HepG2 (cell line): ENCODE results near the gene MRPL38. TPM values are rescaled to one million over a fixed set of nuclear protein-coding genes. Genes with fewer than 3 reads are reported as not detected.

Source experiments
- AKAP8 ChIP-seq: sonication (generic); formaldehyde crosslinking; IDR thresholded peaks from 2 replicates; pipeline ENCODE4 v1.5.1; 2020; ENCODE audit warnings: mild to moderate bottlenecking, missing genetic modification reagents
- BRD4 ChIP-seq: sonication (generic); formaldehyde crosslinking; IDR thresholded peaks from 2 replicates; pipeline ENCODE4 v1.4.0; 2020; ENCODE audit warnings: missing genetic modification reagents
- CREB3 ChIP-seq: sonication (generic); formaldehyde crosslinking; IDR thresholded peaks from 2 replicates; pipeline ENCODE4 v1.5.0; 2020; ENCODE audit warnings: missing genetic modification reagents
- MIXL1 ChIP-seq: IDR thresholded peaks from 2 replicates; pipeline ENCODE4 v1.6.1; 2016
- NBN ChIP-seq: fragments of 450-650 bp; conservative IDR thresholded peaks from 2 replicates; pipeline ENCODE4 v1.6.1; 2017
- NR3C1 ChIP-seq: sonication (generic); formaldehyde crosslinking; IDR thresholded peaks from 2 replicates; pipeline ENCODE4 v1.4.0; 2020; ENCODE audit warnings: missing genetic modification reagents
- RARA ChIP-seq: IDR thresholded peaks from 2 replicates; pipeline ENCODE4 v1.6.1; 2016; ENCODE audit warnings: missing genetic modification reagents, missing compliant biosample characterization
- RFXANK ChIP-seq: IDR thresholded peaks from 2 replicates; pipeline ENCODE4 v1.6.1; 2016
- SMAD3 ChIP-seq: sonication (generic); formaldehyde crosslinking; IDR thresholded peaks from 2 replicates; pipeline ENCODE4 v1.4.0; 2020; ENCODE audit warnings: missing genetic modification reagents
- SNAPC2 ChIP-seq: sonication (generic); formaldehyde crosslinking; IDR thresholded peaks from 2 replicates; pipeline ENCODE4 v1.8.1; 2022; ENCODE audit warnings: mild to moderate bottlenecking, missing genetic modification reagents
- THAP8 ChIP-seq: sonication (generic); formaldehyde crosslinking; IDR thresholded peaks from 2 replicates; pipeline ENCODE4 v1.5.1; 2020; ENCODE audit warnings: missing genetic modification reagents, mild to moderate bottlenecking, borderline replicate concordance
- ZKSCAN1 ChIP-seq: fragments of 150-350 bp; IDR thresholded peaks from 2 replicates; pipeline ENCODE4 v1.6.1; 2014; ENCODE audit warnings: low read length
- ZNF10 ChIP-seq: sonication (generic); formaldehyde crosslinking; IDR thresholded peaks from 2 replicates; pipeline ENCODE4 v1.4.0; 2020; ENCODE audit warnings: mild to moderate bottlenecking, low read depth, missing genetic modification reagents, borderline replicate concordance
- ZNF20 ChIP-seq: sonication (generic); formaldehyde crosslinking; IDR thresholded peaks from 2 replicates; pipeline ENCODE4 v1.4.0; 2020; ENCODE audit warnings: mild to moderate bottlenecking, moderate library complexity, missing genetic modification reagents
- ZNF224 ChIP-seq: sonication (generic); formaldehyde crosslinking; IDR thresholded peaks from 2 replicates; pipeline ENCODE4 v1.5.0; 2020; ENCODE audit warnings: mild to moderate bottlenecking, missing genetic modification reagents
- ZNF513 ChIP-seq: sonication (generic); formaldehyde crosslinking; conservative IDR thresholded peaks from 2 replicates; pipeline ENCODE4 v1.5.0; 2020; ENCODE audit warnings: missing genetic modification reagents
- ZNF550 ChIP-seq: sonication (generic); formaldehyde crosslinking; IDR thresholded peaks from 2 replicates; pipeline ENCODE4 v1.4.0; 2020; ENCODE audit warnings: mild to moderate bottlenecking, missing genetic modification reagents, borderline replicate concordance
- ZNF598 ChIP-seq: sonication (generic); formaldehyde crosslinking; IDR thresholded peaks from 2 replicates; pipeline ENCODE4 v1.5.1; 2020; ENCODE audit warnings: mild to moderate bottlenecking, missing genetic modification reagents, borderline replicate concordance
- ZNF687 ChIP-seq: sonication (generic); formaldehyde crosslinking; IDR thresholded peaks from 2 replicates; pipeline ENCODE4 v1.5.1; 2020; ENCODE audit warnings: mild to moderate bottlenecking, missing genetic modification reagents, moderate library complexity
- ZNF850 ChIP-seq: sonication (generic); formaldehyde crosslinking; conservative IDR thresholded peaks from 2 replicates; pipeline ENCODE4 v1.9.0; 2021; ENCODE audit warnings: mild to moderate bottlenecking, missing genetic modification reagents
- polyA plus RNA-seq, 8 experiments: library from polyadenylated mRNA; depleted of rRNA in 3 of 8; stranded (reverse) in 7 of 8; unstranded in 1 of 8; fragments of >200 nt; fragmentation: Illumina TruSeq in 4 of 8; extraction: Trizol in 4 of 8; gene quantifications; 2 replicates each; pipeline versions ENCODE4 v1.2.1 to v1.2.3, GENCODE V29; 2011 to 2016; ENCODE audit warnings: low read depth in 4 of 8, missing spikeins in 1 of 8, mixed read lengths in 1 of 8; ENCODE audit not compliant: insufficient read depth in 1 of 8
- total RNA-seq, 5 experiments: library from RNA; depleted of rRNA; stranded (reverse); fragments of >200 nt; fragmentation: Illumina TruSeq; extraction: Trizol; gene quantifications; 2 replicates each; pipeline ENCODE4 v1.2.3, GENCODE V29; 2016; ENCODE audit warnings: low read depth in 1 of 5
- TF ChIP-seq, protein P1 (sequence below): sonication (generic); formaldehyde crosslinking; conservative IDR thresholded peaks from 2 replicates; pipeline ENCODE4 v1.8.0; 2022; ENCODE audit warnings: missing genetic modification reagents
- TF ChIP-seq, protein P2 (sequence below): IDR thresholded peaks from 2 replicates; pipeline ENCODE4 v1.6.1; 2016; ENCODE audit warnings: low read depth, borderline replicate concordance

The MRPL38 gene
- total and polyA plus RNA-seq, 2 of the 13 experiments (the other 11 are each of a cell fraction or from before 2014, with no cell fraction given): 83.7 to 125 TPM

DNA sequence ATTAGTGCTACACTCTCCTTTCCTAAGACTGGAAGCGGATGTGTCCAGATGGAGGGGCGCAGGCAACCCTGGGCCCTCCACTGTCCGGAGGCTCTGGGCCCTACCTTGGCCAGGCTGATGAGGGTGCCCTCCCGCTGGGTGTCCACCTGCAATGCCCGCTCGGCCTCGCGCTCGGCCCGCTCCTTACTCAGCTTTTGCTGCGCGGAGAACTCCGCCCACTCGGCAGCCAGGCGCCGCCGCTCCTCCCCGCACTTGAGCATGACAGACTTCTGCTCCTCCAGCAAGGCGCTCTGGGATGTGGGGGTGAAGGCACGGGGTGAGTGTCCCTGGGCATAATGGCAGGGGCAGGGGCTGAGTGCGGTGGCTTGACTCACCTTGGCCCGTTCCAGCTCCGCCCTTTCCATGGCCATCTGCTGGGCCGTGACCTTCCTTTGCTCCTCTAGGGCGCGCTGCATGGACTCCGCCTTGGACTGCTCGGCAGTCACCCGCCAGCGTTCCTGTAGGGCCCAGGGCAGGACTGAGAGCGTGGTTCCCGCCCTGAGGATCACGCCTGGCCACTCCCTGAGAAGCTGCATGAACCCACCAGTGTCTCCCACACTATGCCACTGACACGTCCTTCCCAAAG is 10.1 kb upstream of the MRPL38 start (continued):
- TF ChIP-seq NBN (no peak), THAP8 (CRISPR knock-in tag) (no peak), SNAPC2 (no peak), ZNF687 (CRISPR knock-in tag) (peak; percentile 73), ZNF10 (CRISPR knock-in tag) (no peak), ZNF513 (CRISPR knock-in tag) (no peak), NR3C1 (CRISPR knock-in tag) (no peak), ZNF598 (CRISPR knock-in tag) (no peak), RARA (CRISPR knock-in tag) (no peak), ZNF224 (CRISPR knock-in tag) (no peak), SMAD3 (CRISPR knock-in tag) (no peak), BRD4 (no peak), ZNF550 (CRISPR knock-in tag) (no peak), RFXANK (CRISPR knock-in tag) (no peak), AKAP8 (CRISPR knock-in tag) (no peak), ZKSCAN1 (no peak), CREB3 (CRISPR knock-in tag) (no peak), MIXL1 (CRISPR knock-in tag) (no peak), ZNF850 (CRISPR knock-in tag) (no peak), ZNF20 (no peak)
- TF ChIP-seq, protein P1, sequence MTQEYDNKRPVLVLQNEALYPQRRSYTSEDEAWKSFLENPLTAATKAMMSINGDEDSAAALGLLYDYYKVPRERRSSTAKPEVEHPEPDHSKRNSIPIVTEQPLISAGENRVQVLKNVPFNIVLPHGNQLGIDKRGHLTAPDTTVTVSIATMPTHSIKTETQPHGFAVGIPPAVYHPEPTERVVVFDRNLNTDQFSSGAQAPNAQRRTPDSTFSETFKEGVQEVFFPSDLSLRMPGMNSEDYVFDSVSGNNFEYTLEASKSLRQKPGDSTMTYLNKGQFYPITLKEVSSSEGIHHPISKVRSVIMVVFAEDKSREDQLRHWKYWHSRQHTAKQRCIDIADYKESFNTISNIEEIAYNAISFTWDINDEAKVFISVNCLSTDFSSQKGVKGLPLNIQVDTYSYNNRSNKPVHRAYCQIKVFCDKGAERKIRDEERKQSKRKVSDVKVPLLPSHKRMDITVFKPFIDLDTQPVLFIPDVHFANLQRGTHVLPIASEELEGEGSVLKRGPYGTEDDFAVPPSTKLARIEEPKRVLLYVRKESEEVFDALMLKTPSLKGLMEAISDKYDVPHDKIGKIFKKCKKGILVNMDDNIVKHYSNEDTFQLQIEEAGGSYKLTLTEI (CRISPR knock-in tag): no peak
- TF ChIP-seq, protein P2, sequence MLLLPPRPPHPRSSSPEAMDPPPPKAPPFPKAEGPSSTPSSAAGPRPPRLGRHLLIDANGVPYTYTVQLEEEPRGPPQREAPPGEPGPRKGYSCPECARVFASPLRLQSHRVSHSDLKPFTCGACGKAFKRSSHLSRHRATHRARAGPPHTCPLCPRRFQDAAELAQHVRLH: no peak
